Suprapubic skin (tissue), 4 donors: Measurements from ENCODE around the gene GARIN5B.

ENCODE experiments used
- POLR2A ChIP-seq, 2 donors: fragments of 450-650 bp; IDR thresholded peaks; one replicate each; pipeline ENCODE4 v1.6.1; 2017; ENCODE audit warnings: antibody characterized with exemption in 2 of 2, mild to moderate bottlenecking in 2 of 2, moderate library complexity in 2 of 2
- POLR2AphosphoS5 ChIP-seq, 3 donors: sonication (generic); formaldehyde crosslinking; IDR thresholded peaks; one replicate each; pipeline ENCODE4 v1.6.1; 2017; ENCODE audit warnings: antibody characterized with exemption in 3 of 3
- TF ChIP-seq, protein P1 (sequence below), 2 donors: fragments of 200-600 bp in 1 of 2; fragments of 450-650 bp in 1 of 2; sonication (generic) in 1 of 2; IDR thresholded peaks; one replicate each; pipeline ENCODE4 v1.5.1; 2016 to 2019; ENCODE audit warnings: antibody characterized with exemption in 2 of 2, mild to moderate bottlenecking in 1 of 2, moderate library complexity in 1 of 2

- TF ChIP-seq POLR2AphosphoS5 (IDR thresholded peaks at IDR 0.05) (no peak), POLR2A (IDR thresholded peaks at IDR 0.05) (no peak)
- TF ChIP-seq, protein P1, sequence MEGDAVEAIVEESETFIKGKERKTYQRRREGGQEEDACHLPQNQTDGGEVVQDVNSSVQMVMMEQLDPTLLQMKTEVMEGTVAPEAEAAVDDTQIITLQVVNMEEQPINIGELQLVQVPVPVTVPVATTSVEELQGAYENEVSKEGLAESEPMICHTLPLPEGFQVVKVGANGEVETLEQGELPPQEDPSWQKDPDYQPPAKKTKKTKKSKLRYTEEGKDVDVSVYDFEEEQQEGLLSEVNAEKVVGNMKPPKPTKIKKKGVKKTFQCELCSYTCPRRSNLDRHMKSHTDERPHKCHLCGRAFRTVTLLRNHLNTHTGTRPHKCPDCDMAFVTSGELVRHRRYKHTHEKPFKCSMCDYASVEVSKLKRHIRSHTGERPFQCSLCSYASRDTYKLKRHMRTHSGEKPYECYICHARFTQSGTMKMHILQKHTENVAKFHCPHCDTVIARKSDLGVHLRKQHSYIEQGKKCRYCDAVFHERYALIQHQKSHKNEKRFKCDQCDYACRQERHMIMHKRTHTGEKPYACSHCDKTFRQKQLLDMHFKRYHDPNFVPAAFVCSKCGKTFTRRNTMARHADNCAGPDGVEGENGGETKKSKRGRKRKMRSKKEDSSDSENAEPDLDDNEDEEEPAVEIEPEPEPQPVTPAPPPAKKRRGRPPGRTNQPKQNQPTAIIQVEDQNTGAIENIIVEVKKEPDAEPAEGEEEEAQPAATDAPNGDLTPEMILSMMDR (IDR thresholded peaks at IDR 0.05): no peak
These were observed 52.6 kb downstream of the GARIN5B start for GRCh38 chr19:55310498-55310897.
